ENCODE measurements around the gene WDFY2. TPM values are rescaled to one million over a fixed set of nuclear protein-coding genes. Genes with fewer than 3 reads are reported as not detected.

WDFY2 gene
- total and polyA plus RNA-seq, 2 of the 13 experiments (the other 11 are each of a cell fraction or from before 2014, with no cell fraction given): 22.6 to 27.0 TPM

- no peak for TF ChIP-seq ZBTB4 (CRISPR knock-in tag; IDR thresholded peaks at IDR 0.05; ENCODE audit: borderline replicate concordance)
- no peak for TF ChIP-seq HNRNPLL (IDR thresholded peaks at IDR 0.05; ENCODE audit: low read depth, low read length, poor library complexity, severe bottlenecking)
- no peak for TF ChIP-seq PAF1 (CRISPR knock-in tag; IDR thresholded peaks at IDR 0.05)
- TF ChIP-seq ZNF260 (CRISPR knock-in tag; IDR thresholded peaks at IDR 0.05; ENCODE audit: borderline replicate concordance, low read depth): no peak
- no peak for TF ChIP-seq ZNF740 (CRISPR knock-in tag; IDR thresholded peaks at IDR 0.05)
- 0 out of 2 replicates have a peak, but pooled peaks have one; percentile 59 for TF ChIP-seq MLXIP (CRISPR knock-in tag; IDR thresholded peaks at IDR 0.05; ENCODE audit: borderline replicate concordance)
- no peak for TF ChIP-seq MAFK (conservative IDR thresholded peaks at IDR 0.05 in 1 of 2, IDR thresholded peaks at IDR 0.05 in 1 of 2; ENCODE audit: low read length in 2 of 2)
- TF ChIP-seq ZC3H4 (CRISPR knock-in tag; IDR thresholded peaks at IDR 0.05; ENCODE audit: borderline replicate concordance): no peak
- TF ChIP-seq SETDB1 (CRISPR knock-in tag; IDR thresholded peaks at IDR 0.05; ENCODE audit: borderline replicate concordance): no peak
- TF ChIP-seq ZNF276 (CRISPR knock-in tag; IDR thresholded peaks at IDR 0.05; ENCODE audit: low read depth): no peak
- no peak for TF ChIP-seq ZNF343 (CRISPR knock-in tag; IDR thresholded peaks at IDR 0.05)
- TF ChIP-seq ZNF451 (CRISPR knock-in tag; IDR thresholded peaks at IDR 0.05): no peak
- peak; percentile 36 for TF ChIP-seq ZNF574 (CRISPR knock-in tag; IDR thresholded peaks at IDR 0.05)
- TF ChIP-seq ZNF430 (CRISPR knock-in tag; IDR thresholded peaks at IDR 0.05): peak; percentile 81; the same call in 1 of the 2 replicates
- TF ChIP-seq GMEB2 (CRISPR knock-in tag; IDR thresholded peaks at IDR 0.05; ENCODE audit: low read depth): no peak; the same call in 1 of the 2 replicates
These were observed 52.2 kb downstream of the WDFY2 start (continued) for GRCh38 chr13:51636349-51636890.

All from HepG2 (cell line).